ENCODE data around the gene OVOL1.

DNA sequence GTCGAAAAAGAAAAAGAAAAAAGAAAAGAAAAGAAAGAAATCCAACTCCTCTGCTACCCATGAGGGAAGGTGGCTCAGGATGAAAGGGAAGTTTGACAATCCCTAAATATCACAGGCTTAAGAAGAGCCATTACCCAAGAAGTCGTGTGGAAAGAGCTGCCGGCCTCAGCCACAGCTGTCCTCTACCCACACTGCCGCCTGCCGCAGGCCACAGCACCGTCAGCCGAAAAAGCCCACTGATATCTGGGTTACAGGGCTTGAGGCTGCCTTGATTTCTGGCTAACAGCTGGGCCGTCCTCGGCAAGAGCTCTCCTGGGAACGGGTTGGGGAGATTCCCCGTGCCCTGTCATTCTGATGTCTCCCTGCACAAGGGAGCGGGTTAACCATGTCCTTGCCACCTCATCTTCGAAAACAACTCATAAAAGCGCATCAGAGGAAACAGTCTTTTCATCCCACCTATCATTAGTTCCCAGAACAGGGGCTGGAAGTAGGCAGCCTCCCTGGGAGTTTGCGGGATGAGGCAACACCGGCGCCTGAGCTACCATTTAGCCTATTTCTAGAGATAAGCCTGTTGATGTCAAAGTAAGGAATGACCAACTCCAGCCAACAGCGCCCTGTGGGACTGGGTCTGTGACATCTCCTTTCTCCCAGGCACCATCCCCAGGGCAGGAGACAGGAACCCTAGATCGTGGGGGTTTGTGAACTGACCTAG lies 25.1 kb downstream of the OVOL1 start:
- TF ChIP-seq CTCF (IDR thresholded peaks at IDR 0.05; ENCODE audit: low read depth, low read length): no peak
- no peak for TF ChIP-seq EZH2phosphoT487 (IDR thresholded peaks at IDR 0.05; ENCODE audit: low read depth)
